ENCODE data around the gene LSG1. TPM values are rescaled to one million over a fixed set of nuclear protein-coding genes. Genes with fewer than 3 reads are reported as not detected.

LSG1 gene
- total RNA-seq, 1 experiment from 2014 or later = 45.8 TPM

GRCh38 chr3:194647747-194648146, 24.2 kb downstream of the LSG1 start:
- TF ChIP-seq NR2C2 (CRISPR knock-in tag; IDR thresholded peaks at IDR 0.05) (no peak), MAX (CRISPR knock-in tag; IDR thresholded peaks at IDR 0.05) (no peak), E2F5 (CRISPR knock-in tag; IDR thresholded peaks at IDR 0.05) (no peak), ZNF425 (CRISPR knock-in tag; conservative IDR thresholded peaks at IDR 0.05) (no peak), PRRX2 (CRISPR knock-in tag; IDR thresholded peaks at IDR 0.05) (no peak), MLX (CRISPR knock-in tag; IDR thresholded peaks at IDR 0.05) (no peak), USF1 (CRISPR knock-in tag; IDR thresholded peaks at IDR 0.05) (no peak), KAT7 (CRISPR knock-in tag; IDR thresholded peaks at IDR 0.05; ENCODE audit: borderline replicate concordance) (no peak), ZBTB43 (CRISPR knock-in tag; IDR thresholded peaks at IDR 0.05) (no peak), FOXP4 (CRISPR knock-in tag; IDR thresholded peaks at IDR 0.05) (no peak), EMX1 (CRISPR knock-in tag; IDR thresholded peaks at IDR 0.05) (no peak), ZNF671 (CRISPR knock-in tag; IDR thresholded peaks at IDR 0.05) (no peak), GABPB1 (CRISPR knock-in tag; IDR thresholded peaks at IDR 0.05) (no peak), RELA (CRISPR knock-in tag; IDR thresholded peaks at IDR 0.05; ENCODE audit: borderline replicate concordance) (no peak), ATF2 (CRISPR knock-in tag; IDR thresholded peaks at IDR 0.05; ENCODE audit: borderline replicate concordance, low read depth) (no peak), MYBL2 (CRISPR knock-in tag; IDR thresholded peaks at IDR 0.05) (no peak), E2F1 (CRISPR knock-in tag; IDR thresholded peaks at IDR 0.05) (no peak), TEAD1 (CRISPR knock-in tag; IDR thresholded peaks at IDR 0.05) (no peak), SMAD3 (CRISPR knock-in tag; IDR thresholded peaks at IDR 0.05; ENCODE audit: borderline replicate concordance) (no peak)
- H3K36me3 Mint-ChIP-seq = peaks cover 69% of the 10 kb centered on the region
- POLR2A ChIA-PET = no interaction called here
- CTCF ChIA-PET = no interaction called here
- ATAC-seq = no peak
- no peak overlapping the region for H3K27ac Mint-ChIP-seq
- no peaks in the 10 kb centered on the region for H3K4me1 Mint-ChIP-seq
- no peak overlapping the region for H3K4me3 Mint-ChIP-seq
- DNase-seq (ENCODE audit: low spot score) = no peak
- H3K9me3 Mint-ChIP-seq = no peaks in the 10 kb centered on the region
- no peaks in the 10 kb centered on the region for H3K27me3 Mint-ChIP-seq (ENCODE audit: low read depth)
